ENCODE results near the gene AMPH.

GRCh38 chr7:38615665-38616064 is 15.5 kb downstream of the AMPH start:
- TF ChIP-seq CTCF (conservative IDR thresholded peaks at IDR 0.05) (no peak), EZH2 (IDR thresholded peaks at IDR 0.05; ENCODE audit: low read depth) (no peak)
